Measurements from ENCODE around the gene ATRX. TPM values are rescaled to one million over a fixed set of nuclear protein-coding genes. Genes with fewer than 3 reads are reported as not detected.

The ATRX gene
- total and polyA plus RNA-seq, 12 donors, result 10.3 to 101 (median 67.1) TPM

DNA sequence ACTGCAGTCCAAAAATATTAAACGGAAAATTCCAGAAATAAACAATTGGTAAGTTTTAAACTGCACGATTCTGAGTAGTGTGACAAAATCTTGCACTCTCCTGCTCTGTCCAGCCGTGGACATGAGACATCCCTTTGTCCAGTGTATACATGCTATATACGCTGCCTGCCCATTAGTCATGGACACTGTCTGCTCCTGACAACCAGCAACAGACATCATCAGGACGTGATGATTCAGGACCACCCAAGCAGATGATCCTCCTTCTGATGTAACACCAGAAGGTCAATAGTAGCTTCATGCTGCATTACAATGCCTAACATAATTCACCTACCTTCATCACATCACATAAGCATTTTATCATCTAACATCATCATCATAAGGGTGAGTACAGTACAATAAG is 36.3 kb downstream of the ATRX start:
- TF ChIP-seq, protein P1, sequence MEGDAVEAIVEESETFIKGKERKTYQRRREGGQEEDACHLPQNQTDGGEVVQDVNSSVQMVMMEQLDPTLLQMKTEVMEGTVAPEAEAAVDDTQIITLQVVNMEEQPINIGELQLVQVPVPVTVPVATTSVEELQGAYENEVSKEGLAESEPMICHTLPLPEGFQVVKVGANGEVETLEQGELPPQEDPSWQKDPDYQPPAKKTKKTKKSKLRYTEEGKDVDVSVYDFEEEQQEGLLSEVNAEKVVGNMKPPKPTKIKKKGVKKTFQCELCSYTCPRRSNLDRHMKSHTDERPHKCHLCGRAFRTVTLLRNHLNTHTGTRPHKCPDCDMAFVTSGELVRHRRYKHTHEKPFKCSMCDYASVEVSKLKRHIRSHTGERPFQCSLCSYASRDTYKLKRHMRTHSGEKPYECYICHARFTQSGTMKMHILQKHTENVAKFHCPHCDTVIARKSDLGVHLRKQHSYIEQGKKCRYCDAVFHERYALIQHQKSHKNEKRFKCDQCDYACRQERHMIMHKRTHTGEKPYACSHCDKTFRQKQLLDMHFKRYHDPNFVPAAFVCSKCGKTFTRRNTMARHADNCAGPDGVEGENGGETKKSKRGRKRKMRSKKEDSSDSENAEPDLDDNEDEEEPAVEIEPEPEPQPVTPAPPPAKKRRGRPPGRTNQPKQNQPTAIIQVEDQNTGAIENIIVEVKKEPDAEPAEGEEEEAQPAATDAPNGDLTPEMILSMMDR (IDR thresholded peaks at IDR 0.05), result no peak
- TF ChIP-seq POLR2A (IDR thresholded peaks at IDR 0.05), result no peak
- Histone ChIP-seq H3K4me3 (no peak overlapping the region), H3K36me3 (replicated peaks in 1 of 2) (no peaks in the 10 kb centered on the region), H3K4me1 (replicated peaks in 1 of 2) (no peaks in the 10 kb centered on the region), H3K9me3 (replicated peaks in 1 of 3) (no peaks in the 10 kb centered on the region), H3K27me3 (no peaks in the 10 kb centered on the region), H3K27ac (no peak overlapping the region)
- no peak for DNase-seq
- WGBS, 4 donors, result 64 to 79% (median 67%) methylated on average over 3 to 5 of the region's 5 CpGs
- intact Hi-C loops (cut with DNase I), result no loop called here

DNA sequence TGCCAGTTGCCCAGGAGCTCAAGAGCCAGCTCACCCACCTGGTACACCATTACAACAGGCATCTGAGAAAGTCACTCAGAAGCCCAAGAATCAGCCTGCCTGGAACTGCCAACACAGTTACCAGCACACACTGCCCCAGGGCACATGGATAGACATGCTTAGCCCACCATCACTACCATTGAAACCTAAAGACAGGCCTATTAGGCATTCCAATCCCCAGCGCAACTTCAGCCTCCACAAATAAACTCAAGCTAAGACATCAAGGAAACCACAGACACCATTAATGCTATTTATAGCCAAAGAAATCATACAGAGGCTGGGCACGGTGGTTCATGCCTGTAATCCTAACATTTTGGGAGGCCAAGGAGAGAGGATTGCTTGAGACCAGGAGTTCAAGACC is 42.3 kb downstream of the ATRX start:
- no peaks in the 10 kb centered on the region for H3K27me3 ChIP-seq
- no peak for DNase-seq
- H3K4me3 ChIP-seq, result no peak overlapping the region
- H3K9me3 ChIP-seq (replicated peaks in 1 of 3), result no peaks in the 10 kb centered on the region
- intact Hi-C loops (cut with DNase I), result no loop called here
- no peak for TF ChIP-seq POLR2A (IDR thresholded peaks at IDR 0.05)
- TF ChIP-seq, protein P1 (IDR thresholded peaks at IDR 0.05), result no peak
- peak overlapping the region in 1 of 5 donors; percentile 27 for H3K27ac ChIP-seq
- no peaks in the 10 kb centered on the region for H3K4me1 ChIP-seq (replicated peaks in 1 of 2)
- no peaks in the 10 kb centered on the region for H3K36me3 ChIP-seq (replicated peaks in 1 of 2)
- whole genome bisulfite sequencing, 4 donors, result 62 to 88% (median 75%) methylated on average over 2 of the region's 2 CpGs

DNA sequence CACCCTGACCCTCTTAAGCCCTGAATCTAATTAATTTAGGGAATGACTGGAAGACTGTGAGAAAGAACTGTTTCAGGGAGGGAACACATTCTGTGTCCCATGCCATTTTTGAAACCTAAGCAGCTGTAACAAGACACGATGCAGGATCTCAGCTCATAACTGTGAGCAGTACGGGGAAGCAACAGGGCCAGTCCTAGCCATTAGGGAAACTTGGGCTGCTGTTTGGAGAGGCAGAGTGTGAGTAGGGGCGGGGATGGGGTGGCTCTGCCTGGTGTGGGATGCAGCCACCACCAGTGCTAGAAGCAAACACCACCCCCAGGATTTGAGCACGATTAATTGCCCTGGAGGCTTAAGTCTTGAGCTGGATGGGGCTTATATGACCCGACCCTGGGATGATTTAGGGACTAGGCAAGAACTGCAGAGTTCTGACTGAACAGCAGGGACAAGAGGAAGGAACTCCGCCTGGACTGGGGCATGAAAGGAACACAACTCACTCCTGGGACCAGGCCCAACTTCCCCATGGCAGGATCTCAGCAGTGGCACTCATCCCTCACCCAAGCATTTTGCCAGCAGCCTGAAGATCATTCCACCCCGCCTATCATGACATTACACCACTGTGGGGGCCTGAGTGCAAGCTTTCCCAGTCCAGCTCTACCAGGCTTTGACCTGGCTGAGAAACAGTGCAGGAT is 43.1 kb downstream of the ATRX start:
- no peaks in the 10 kb centered on the region for H3K9me3 ChIP-seq (replicated peaks in 1 of 3)
- intact Hi-C loops (cut with DNase I), result no loop called here
- no peaks in the 10 kb centered on the region for H3K27me3 ChIP-seq
- H3K27ac ChIP-seq, result peak overlapping the region in 1 of 5 donors; percentile 27
- WGBS, 4 donors, result 43 to 52% (median 46%) methylated on average over 5 to 7 of the region's 7 CpGs
- no peak overlapping the region for H3K4me3 ChIP-seq
- H3K4me1 ChIP-seq (replicated peaks in 1 of 2), result no peaks in the 10 kb centered on the region
- no peak for TF ChIP-seq POLR2A (IDR thresholded peaks at IDR 0.05)
- TF ChIP-seq, protein P1 (IDR thresholded peaks at IDR 0.05), result no peak
- no peaks in the 10 kb centered on the region for H3K36me3 ChIP-seq (replicated peaks in 1 of 2)
- DNase-seq, result peak in 6 of 7 donors; percentile 21 to 51 (median 28)

GRCh38 chrX:77740376-77740905 is 45.6 kb downstream of the ATRX start:
- WGBS, 4 donors, result 19 to 50% (median 34%) methylated on average over 3 of the region's 3 CpGs

More at GRCh38 chrX:77740376-77740905, 45.6 kb downstream of the ATRX start:
- H3K27me3 ChIP-seq, result no peaks in the 10 kb centered on the region
- no peak for DNase-seq
- no peaks in the 10 kb centered on the region for H3K4me1 ChIP-seq (replicated peaks in 1 of 2)
- no peaks in the 10 kb centered on the region for H3K9me3 ChIP-seq (replicated peaks in 1 of 3)
- TF ChIP-seq, protein P1 (IDR thresholded peaks at IDR 0.05), result no peak
- no peak for TF ChIP-seq POLR2A (IDR thresholded peaks at IDR 0.05)
- no peak overlapping the region for H3K27ac ChIP-seq
- no peak overlapping the region for H3K4me3 ChIP-seq
- intact Hi-C loops (cut with DNase I), result no loop called here
- H3K36me3 ChIP-seq (replicated peaks in 1 of 2), result no peaks in the 10 kb centered on the region

Data from adrenal gland (tissue), 12 donors.